Testis (tissue), 2 donors: ENCODE results near the gene CBFA2T2.

ENCODE experiments used
- POLR2A ChIP-seq: fragments of 450-650 bp; IDR thresholded peaks from one replicate; pipeline ENCODE4 v1.6.1; 2017; ENCODE audit warnings: antibody characterized with exemption, mild to moderate bottlenecking, moderate library complexity
- TF ChIP-seq, protein P1 (sequence below), 3 experiments: fragments of 450-650 bp in 2 of 3; fragments of 200-600 bp in 1 of 3; sonication (generic) in 1 of 3; IDR thresholded peaks; one replicate each; pipeline ENCODE4 v1.5.1; 2016 to 2019; ENCODE audit warnings: antibody characterized with exemption in 3 of 3, mild to moderate bottlenecking in 2 of 3, moderate library complexity in 1 of 3

- TF ChIP-seq, protein P1, sequence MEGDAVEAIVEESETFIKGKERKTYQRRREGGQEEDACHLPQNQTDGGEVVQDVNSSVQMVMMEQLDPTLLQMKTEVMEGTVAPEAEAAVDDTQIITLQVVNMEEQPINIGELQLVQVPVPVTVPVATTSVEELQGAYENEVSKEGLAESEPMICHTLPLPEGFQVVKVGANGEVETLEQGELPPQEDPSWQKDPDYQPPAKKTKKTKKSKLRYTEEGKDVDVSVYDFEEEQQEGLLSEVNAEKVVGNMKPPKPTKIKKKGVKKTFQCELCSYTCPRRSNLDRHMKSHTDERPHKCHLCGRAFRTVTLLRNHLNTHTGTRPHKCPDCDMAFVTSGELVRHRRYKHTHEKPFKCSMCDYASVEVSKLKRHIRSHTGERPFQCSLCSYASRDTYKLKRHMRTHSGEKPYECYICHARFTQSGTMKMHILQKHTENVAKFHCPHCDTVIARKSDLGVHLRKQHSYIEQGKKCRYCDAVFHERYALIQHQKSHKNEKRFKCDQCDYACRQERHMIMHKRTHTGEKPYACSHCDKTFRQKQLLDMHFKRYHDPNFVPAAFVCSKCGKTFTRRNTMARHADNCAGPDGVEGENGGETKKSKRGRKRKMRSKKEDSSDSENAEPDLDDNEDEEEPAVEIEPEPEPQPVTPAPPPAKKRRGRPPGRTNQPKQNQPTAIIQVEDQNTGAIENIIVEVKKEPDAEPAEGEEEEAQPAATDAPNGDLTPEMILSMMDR (IDR thresholded peaks at IDR 0.05), result no peak
- no peak for TF ChIP-seq POLR2A
These were observed 198.4 kb downstream of the CBFA2T2 start for GRCh38 chr20:33687993-33688937.
